Measurements from ENCODE around the gene ARHGAP42.

GRCh38 chr11:100671471-100671870, 15.6 kb upstream of the ARHGAP42 start:
- TF ChIP-seq, protein P1, sequence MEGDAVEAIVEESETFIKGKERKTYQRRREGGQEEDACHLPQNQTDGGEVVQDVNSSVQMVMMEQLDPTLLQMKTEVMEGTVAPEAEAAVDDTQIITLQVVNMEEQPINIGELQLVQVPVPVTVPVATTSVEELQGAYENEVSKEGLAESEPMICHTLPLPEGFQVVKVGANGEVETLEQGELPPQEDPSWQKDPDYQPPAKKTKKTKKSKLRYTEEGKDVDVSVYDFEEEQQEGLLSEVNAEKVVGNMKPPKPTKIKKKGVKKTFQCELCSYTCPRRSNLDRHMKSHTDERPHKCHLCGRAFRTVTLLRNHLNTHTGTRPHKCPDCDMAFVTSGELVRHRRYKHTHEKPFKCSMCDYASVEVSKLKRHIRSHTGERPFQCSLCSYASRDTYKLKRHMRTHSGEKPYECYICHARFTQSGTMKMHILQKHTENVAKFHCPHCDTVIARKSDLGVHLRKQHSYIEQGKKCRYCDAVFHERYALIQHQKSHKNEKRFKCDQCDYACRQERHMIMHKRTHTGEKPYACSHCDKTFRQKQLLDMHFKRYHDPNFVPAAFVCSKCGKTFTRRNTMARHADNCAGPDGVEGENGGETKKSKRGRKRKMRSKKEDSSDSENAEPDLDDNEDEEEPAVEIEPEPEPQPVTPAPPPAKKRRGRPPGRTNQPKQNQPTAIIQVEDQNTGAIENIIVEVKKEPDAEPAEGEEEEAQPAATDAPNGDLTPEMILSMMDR (IDR thresholded peaks at IDR 0.05; ENCODE audit: borderline replicate concordance, extremely low read depth, low read length, poor library complexity, severe bottlenecking): no peak
- TF ChIP-seq EZH2 (IDR thresholded peaks at IDR 0.05; ENCODE audit: borderline replicate concordance, low read depth, low read length, severe bottlenecking): no peak

Data from DND-41 (cell line).